CD4-positive, alpha-beta T cell (primary cell): ENCODE measurements around the gene ABHD14A. TPM values are rescaled to one million over a fixed set of nuclear protein-coding genes. Genes with fewer than 3 reads are reported as not detected.

ENCODE experiments used
- ATAC-seq: fragments of 200-7000 bp; cut with Tn5 transposase; one replicate; pipeline ENCODE4 v1.10.0; 2022; ENCODE audit warnings: mild to moderate bottlenecking; ENCODE audit not compliant: poor library complexity
- CTCF ChIA-PET: fragments of 350-600 bp; sonication (Branson Sonifier 250); formaldehyde crosslinking; loops from one replicate; lab custom pipeline; 2021; ENCODE audit warnings: antibody characterized with exemption, inconsistent platforms; lab: Charles Lee
- POLR2A ChIA-PET: fragments of 350-600 bp; sonication (Branson Sonifier 250); formaldehyde crosslinking; loops from one replicate; lab custom pipeline; 2021; ENCODE audit warnings: antibody characterized with exemption, inconsistent platforms; lab: Charles Lee
- DNase-seq, 14 experiments: peaks; one replicate each; pipeline ENCODE4 v3.0.0-alpha.2; 2013 to 2020; ENCODE audit warnings: mixed read lengths in 2 of 14
- H3K27ac ChIP-seq, 2 donors: one replicate each; pipeline versions ENCODE4 v1.5.1 to v1.7.0; 2013; ENCODE audit warnings: low read length in 2 of 2, low read depth in 1 of 2, mild to moderate bottlenecking in 1 of 2
- H3K27me3 ChIP-seq, 2 experiments: 1 replicate in 1 of 2; 2 replicates in 1 of 2; pipeline versions ENCODE4 v1.6.1 to v1.7.0; 2013; ENCODE audit warnings: low read length in 2 of 2, control low read depth in 1 of 2, mild to moderate bottlenecking in 1 of 2, moderate library complexity in 1 of 2; ENCODE audit not compliant: insufficient read depth in 2 of 2, control insufficient read depth in 1 of 2
- H3K36me3 ChIP-seq: one replicate; pipeline ENCODE4 v1.6.1; 2013; ENCODE audit warnings: low read length, control low read depth; ENCODE audit not compliant: insufficient read depth
- H3K4me1 ChIP-seq: one replicate; pipeline ENCODE4 v1.6.1; 2013; ENCODE audit warnings: low read length, control low read depth; ENCODE audit not compliant: insufficient read depth
- H3K4me3 ChIP-seq: one replicate; pipeline ENCODE4 v1.5.1; 2013; ENCODE audit warnings: mild to moderate bottlenecking, low read length, moderate library complexity
- H3K9me3 ChIP-seq, 2 experiments: 1 replicate in 1 of 2; 2 replicates in 1 of 2; pipeline versions ENCODE4 v1.6.1 to v1.7.0; 2013; ENCODE audit warnings: low read length in 2 of 2, mild to moderate bottlenecking in 2 of 2, control low read depth in 1 of 2, moderate library complexity in 1 of 2; ENCODE audit not compliant: control insufficient read depth in 1 of 2, insufficient read depth in 1 of 2
- H3K27ac Mint-ChIP-seq: one replicate; pipeline ENCODE4 v1.8.0; 2020; ENCODE audit warnings: mixed read lengths
- H3K27me3 Mint-ChIP-seq: one replicate; pipeline ENCODE4 v1.8.0; 2021; ENCODE audit warnings: mixed read lengths
- H3K36me3 Mint-ChIP-seq: one replicate; pipeline ENCODE4 v1.8.0; 2021; ENCODE audit warnings: low read depth, mixed read lengths
- H3K4me1 Mint-ChIP-seq: one replicate; pipeline ENCODE4 v1.8.0; 2021; ENCODE audit warnings: low read depth, mixed read lengths
- H3K4me3 Mint-ChIP-seq: one replicate; pipeline ENCODE4 v1.8.0; 2020; ENCODE audit warnings: mild to moderate bottlenecking, mixed read lengths
- H3K9me3 Mint-ChIP-seq: one replicate; pipeline ENCODE4 v1.8.0; 2020; ENCODE audit warnings: mixed read lengths
- intact Hi-C, 2 experiments: fragments of 100-400 bp; cut with DNase I in 1 of 2; cut with micrococcal nuclease in 1 of 2; formaldehyde crosslinking; loops; one replicate each; pipeline versions ENCODE4 v1.15.1 to v1.9.0; 2023 to 2025; cut with DNase I, micrococcal nuclease
- total RNA-seq, 174 experiments: library from RNA in 2 of 174; stranded (reverse) in 2 of 174; gene quantifications; one replicate each; pipeline ENCODE4 v1.2.3 and lab custom pipeline; 2021 to 2026
- TF ChIP-seq, protein P1 (sequence below): fragments of 200-600 bp; IDR thresholded peaks from one replicate; pipeline ENCODE4 v1.8.0; 2022; ENCODE audit warnings: antibody characterized with exemption, mild to moderate bottlenecking

The ABHD14A gene
- total RNA-seq, 2 experiments from 2014 or later = 9.5 to 10.6 TPM

GRCh38 chr3:51968883-51969678 lies 5.8 kb upstream of the ABHD14A start:
- intact Hi-C loops = no loop called here
- no peak for ATAC-seq
- TF ChIP-seq, protein P1, sequence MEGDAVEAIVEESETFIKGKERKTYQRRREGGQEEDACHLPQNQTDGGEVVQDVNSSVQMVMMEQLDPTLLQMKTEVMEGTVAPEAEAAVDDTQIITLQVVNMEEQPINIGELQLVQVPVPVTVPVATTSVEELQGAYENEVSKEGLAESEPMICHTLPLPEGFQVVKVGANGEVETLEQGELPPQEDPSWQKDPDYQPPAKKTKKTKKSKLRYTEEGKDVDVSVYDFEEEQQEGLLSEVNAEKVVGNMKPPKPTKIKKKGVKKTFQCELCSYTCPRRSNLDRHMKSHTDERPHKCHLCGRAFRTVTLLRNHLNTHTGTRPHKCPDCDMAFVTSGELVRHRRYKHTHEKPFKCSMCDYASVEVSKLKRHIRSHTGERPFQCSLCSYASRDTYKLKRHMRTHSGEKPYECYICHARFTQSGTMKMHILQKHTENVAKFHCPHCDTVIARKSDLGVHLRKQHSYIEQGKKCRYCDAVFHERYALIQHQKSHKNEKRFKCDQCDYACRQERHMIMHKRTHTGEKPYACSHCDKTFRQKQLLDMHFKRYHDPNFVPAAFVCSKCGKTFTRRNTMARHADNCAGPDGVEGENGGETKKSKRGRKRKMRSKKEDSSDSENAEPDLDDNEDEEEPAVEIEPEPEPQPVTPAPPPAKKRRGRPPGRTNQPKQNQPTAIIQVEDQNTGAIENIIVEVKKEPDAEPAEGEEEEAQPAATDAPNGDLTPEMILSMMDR = no peak
- Histone ChIP-seq H3K4me3 (no peak overlapping the region), H3K9me3 (no peaks in the 10 kb centered on the region), H3K27ac (peak overlapping the region in 1 of 2 donors; percentile 4), H3K27me3 (peaks cover 0 to under 1% of the 10 kb centered on the region in 2 experiments), H3K36me3 (no peaks in the 10 kb centered on the region), H3K4me1 (peaks cover 48% of the 10 kb centered on the region)
- peaks cover 7% of the 10 kb centered on the region for H3K36me3 Mint-ChIP-seq
- no peaks in the 10 kb centered on the region for H3K27me3 Mint-ChIP-seq
- DNase-seq = no peak
- POLR2A ChIA-PET = interaction anchor here (0.9 to 4.2 kb wide), 4 partner anchors 13 to 27 kb away, joined by 5 to 24 read pairs (median 6); partner anchors contain the start of genes ACY1, PARP3, RPL29 and RRP9
- CTCF ChIA-PET = interaction anchor here (0.8 to 1.1 kb wide), 2 partner anchors 14 to 87 kb away, joined by 3 read pairs; no protein-coding TSS in a partner anchor
- no peaks in the 10 kb centered on the region for H3K9me3 Mint-ChIP-seq
- H3K27ac Mint-ChIP-seq = peak overlapping the region; percentile 26
- H3K4me3 Mint-ChIP-seq = peak overlapping the region; percentile 91
- peaks cover 47% of the 10 kb centered on the region for H3K4me1 Mint-ChIP-seq

DNA sequence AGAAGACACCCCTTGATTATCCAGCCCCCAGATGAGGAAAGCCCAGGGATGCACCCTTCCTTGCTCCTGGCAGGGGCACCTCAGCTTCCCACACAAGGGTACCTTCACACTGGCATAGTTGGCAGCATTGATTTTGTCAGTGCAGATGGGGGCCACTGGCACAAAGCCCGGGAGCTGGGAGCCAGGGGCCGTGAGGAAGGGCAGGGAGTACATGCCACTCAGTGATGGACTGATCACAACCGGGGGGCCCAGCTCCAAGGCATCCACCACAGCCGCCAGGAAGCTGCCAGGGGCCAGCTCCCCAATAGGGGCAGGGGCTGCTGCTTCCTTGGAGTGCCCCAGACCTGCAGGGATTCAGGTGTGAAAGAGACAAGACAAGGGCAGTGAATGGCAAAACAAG lies 5.0 kb upstream of the ABHD14A start:
- CTCF ChIA-PET = interaction anchor here (1.1 kb wide), 1 partner anchor 13 kb away, joined by 3 read pairs; no protein-coding TSS in a partner anchor
- peaks cover 54% of the 10 kb centered on the region for H3K4me1 Mint-ChIP-seq
- peaks cover 10% of the 10 kb centered on the region for H3K36me3 Mint-ChIP-seq

GRCh38 chr3:51970606-51971300 lies 4.1 kb upstream of the ABHD14A start:
- Mint-ChIP-seq H3K4me1 (peaks cover 55% of the 10 kb centered on the region), H3K27me3 (no peaks in the 10 kb centered on the region), H3K4me3 (peak overlapping the region; percentile 67), H3K36me3 (peaks cover 15% of the 10 kb centered on the region), H3K9me3 (no peaks in the 10 kb centered on the region), H3K27ac (peak overlapping the region; percentile 42)
- ChIA-PET POLR2A (interaction anchor here (1.7 to 1.8 kb wide), 2 partner anchors 12 to 29 kb away, joined by 5 to 6 read pairs; partner anchors contain the start of genes PARP3 and RRP9), CTCF (interaction anchor here (1.1 to 4.7 kb wide), 2 partner anchors 12 to 13 kb away, joined by 3 to 46 read pairs; partner anchors contain the start of gene ACY1)
- Histone ChIP-seq H3K4me3 (no peak overlapping the region), H3K27me3 (no peaks in the 10 kb centered on the region), H3K9me3 (no peaks in the 10 kb centered on the region), H3K4me1 (peaks cover 61% of the 10 kb centered on the region), H3K36me3 (no peaks in the 10 kb centered on the region), H3K27ac (no peak overlapping the region)
- DNase-seq (no peak), ATAC-seq (no peak)
- TF ChIP-seq, protein P1 = no peak
- intact Hi-C loops = no loop called here

More for the DNA sequence above, 5.0 kb upstream of the ABHD14A start:
- no peaks in the 10 kb centered on the region for H3K36me3 ChIP-seq
- POLR2A ChIA-PET = interaction anchor here (1.7 to 1.8 kb wide), 2 partner anchors 13 to 28 kb away, joined by 5 to 6 read pairs; partner anchors contain the start of genes PARP3 and RRP9
- peaks cover 55% of the 10 kb centered on the region for H3K4me1 ChIP-seq
- no peaks in the 10 kb centered on the region for H3K27me3 ChIP-seq
- no peak overlapping the region for H3K4me3 ChIP-seq
- no peaks in the 10 kb centered on the region for H3K27me3 Mint-ChIP-seq
- ATAC-seq (no peak), DNase-seq (no peak)
- H3K27ac ChIP-seq = no peak overlapping the region
- intact Hi-C loops = no loop called here
- no peak overlapping the region for H3K4me3 Mint-ChIP-seq
- H3K27ac Mint-ChIP-seq = no peak overlapping the region
- no peaks in the 10 kb centered on the region for H3K9me3 Mint-ChIP-seq
- TF ChIP-seq, protein P1 = no peak
- no peaks in the 10 kb centered on the region for H3K9me3 ChIP-seq
